B cell (primary cell): ENCODE data around the gene PTPN4.

ENCODE experiments used
- CTCF ChIP-seq: fragments of 200-600 bp; IDR thresholded peaks from one replicate; pipeline ENCODE4 v1.8.0; 2022; ENCODE audit warnings: antibody characterized with exemption, mild to moderate bottlenecking
- EZH2 ChIP-seq: IDR thresholded peaks from 2 replicates; pipeline ENCODE4 v1.6.1; 2012; ENCODE audit warnings: borderline replicate concordance, low read depth, mild to moderate bottlenecking, moderate library complexity, low read length; ENCODE audit not compliant: insufficient read depth, poor library complexity, severe bottlenecking

- TF ChIP-seq EZH2 (no peak), CTCF (peak; percentile 56)
Measured at GRCh38 chr2:119826370-119826961, 66.7 kb downstream of the PTPN4 start.
